K562 (cell line): ENCODE data around the gene UBE2G2. TPM values are rescaled to one million over a fixed set of nuclear protein-coding genes. Genes with fewer than 3 reads are reported as not detected.

Experiments
- AFF1 ChIP-seq, 2 experiments: fragments of 450-650 bp; IDR thresholded peaks; 2 replicates each; pipeline ENCODE4 v1.6.1; 2018; ENCODE audit warnings: mild to moderate bottlenecking in 2 of 2, low read depth in 1 of 2; ENCODE audit not compliant: partially characterized antibody in 2 of 2
- CBX1 ChIP-seq: sonication (generic); IDR thresholded peaks from 2 replicates; pipeline ENCODE4 v1.6.1; 2016; ENCODE audit warnings: antibody characterized with exemption, low read depth, mild to moderate bottlenecking
- CHD2 ChIP-seq: IDR thresholded peaks from 2 replicates; pipeline ENCODE4 v1.6.1; 2011; ENCODE audit warnings: low read depth, low read length
- HMG20B ChIP-seq: fragments of 250-450 bp; sonication (Bioruptor Pico); IDR thresholded peaks from 2 replicates; pipeline ENCODE4 v1.5.0; 2021; ENCODE audit warnings: mild to moderate bottlenecking
- JUN ChIP-seq, 2 experiments: sonication (generic) in 1 of 2; formaldehyde crosslinking in 1 of 2; IDR thresholded peaks; 2 replicates each; pipeline versions ENCODE4 v1.6.1 to v1.8.0; 2012 to 2022; ENCODE audit warnings: borderline replicate concordance in 2 of 2, mild to moderate bottlenecking in 2 of 2, improper control_type of control experiment in 1 of 2, low read depth in 1 of 2, low read length in 1 of 2, missing genetic modification reagents in 1 of 2
- MTA3 ChIP-seq: fragments of 450-650 bp; formaldehyde crosslinking; IDR thresholded peaks from 2 replicates; pipeline ENCODE4 v1.6.1; 2017; ENCODE audit warnings: mild to moderate bottlenecking, borderline replicate concordance
- NCOR1 ChIP-seq: fragments of 450-650 bp; IDR thresholded peaks from 2 replicates; pipeline ENCODE4 v1.6.1; 2016; ENCODE audit warnings: mild to moderate bottlenecking, moderate library complexity
- NR3C1 ChIP-seq: sonication (generic); formaldehyde crosslinking; IDR thresholded peaks from 2 replicates; pipeline ENCODE4 v1.8.1; 2022; ENCODE audit warnings: missing genetic modification reagents
- PRPF4 ChIP-seq: fragments of 200-400 bp; formaldehyde crosslinking; IDR thresholded peaks from one replicate; pipeline ENCODE4 v1.6.1; 2017; ENCODE audit warnings: low read length, low read depth, mild to moderate bottlenecking; ENCODE audit not compliant: insufficient read depth, poor library complexity, severe bottlenecking
- SRSF7 ChIP-seq: fragments of 200-400 bp; formaldehyde crosslinking; optimal IDR thresholded peaks from 2 replicates; pipeline ENCODE3; 2017; ENCODE audit warnings: mild to moderate bottlenecking, low read depth, low read length
- TCF3 ChIP-seq: sonication (generic); formaldehyde crosslinking; IDR thresholded peaks from 2 replicates; pipeline ENCODE4 v1.4.0; 2020; ENCODE audit warnings: mild to moderate bottlenecking, missing genetic modification reagents
- ZNF146 ChIP-seq: IDR thresholded peaks from one replicate; pipeline ENCODE4 v1.6.1; 2018; ENCODE audit warnings: missing compliant biosample characterization; ENCODE audit not compliant: unreplicated experiment
- ZNF23 ChIP-seq: fragments of 250-450 bp; sonication (Bioruptor Pico); IDR thresholded peaks from 2 replicates; pipeline ENCODE4 v1.4.0; 2020; ENCODE audit warnings: mild to moderate bottlenecking
- ZNF445 ChIP-seq: fragments of 250-450 bp; sonication (Bioruptor Pico); IDR thresholded peaks from 2 replicates; pipeline ENCODE4 v1.4.0; 2020; ENCODE audit warnings: low read depth, mild to moderate bottlenecking, moderate library complexity
- ZNF696 ChIP-seq: fragments of 250-450 bp; sonication (Bioruptor Pico); conservative IDR thresholded peaks from 2 replicates; pipeline ENCODE4 v1.4.0; 2020; ENCODE audit warnings: mild to moderate bottlenecking, moderate library complexity
- ZNF699 ChIP-seq: fragments of 250-450 bp; sonication (Bioruptor Pico); IDR thresholded peaks from 2 replicates; pipeline ENCODE4 v1.8.0; 2021; ENCODE audit warnings: mild to moderate bottlenecking, moderate library complexity; ENCODE audit not compliant: insufficient replicate concordance
- ZNF75A ChIP-seq: fragments of 450-650 bp; formaldehyde crosslinking; IDR thresholded peaks from 2 replicates; pipeline ENCODE4 v1.4.0; 2020; ENCODE audit warnings: mild to moderate bottlenecking
- polyA plus RNA-seq, 8 experiments: library from polyadenylated mRNA; depleted of rRNA in 4 of 8; stranded (reverse) in 5 of 8; unstranded in 3 of 8; fragments of >200 nt; fragmentation: Nextera tagmentation in 2 of 8; fragmentation: Illumina TruSeq in 1 of 8; extraction: Ambion mirVana in 2 of 8; extraction: Trizol in 1 of 8; gene quantifications; 2 replicates each; pipeline versions ENCODE4 v1.2.1 to v1.2.3, GENCODE V29; 2011 to 2014; ENCODE audit warnings: inconsistent platforms in 1 of 8, missing spikeins in 1 of 8
- total RNA-seq, 7 experiments: library from RNA; depleted of rRNA in 6 of 7; stranded (reverse); fragments of >200 nt in 6 of 7; fragmentation: Illumina TruSeq in 2 of 7; extraction: Trizol in 2 of 7; gene quantifications; 2 replicates each; pipeline versions ENCODE4 v1.2.1 to v1.2.3, GENCODE V29; 2011 to 2021; ENCODE audit warnings: low replicate concordance in 1 of 7
- TF ChIP-seq, protein P1 (sequence below), 2 experiments: fragments of 250-450 bp in 1 of 2; fragments of 450-650 bp in 1 of 2; sonication (Bioruptor Pico) in 1 of 2; IDR thresholded peaks; 2 replicates each; pipeline versions ENCODE4 v1.6.1 to v1.8.0; 2016 to 2021; ENCODE audit warnings: mild to moderate bottlenecking in 2 of 2, moderate library complexity in 2 of 2, missing compliant biosample characterization in 1 of 2, missing genetic modification characterization in 1 of 2
- TF ChIP-seq, protein P2 (sequence below): sonication (generic); formaldehyde crosslinking; IDR thresholded peaks from 2 replicates; pipeline ENCODE4 v1.8.0; 2022; ENCODE audit warnings: mild to moderate bottlenecking, missing genetic modification reagents
- TF ChIP-seq, protein P3 (sequence below): fragments of 450-650 bp; formaldehyde crosslinking; IDR thresholded peaks from 2 replicates; pipeline ENCODE4 v1.4.0; 2022; ENCODE audit warnings: missing genetic modification characterization

Gene UBE2G2
- total and polyA plus RNA-seq, 9 of the 15 experiments (the other 6 are each of a cell fraction or from before 2014, with no cell fraction given) = 47.5 to 225 (median 140) TPM

GRCh38 chr21:44801468-44802395 lies at the start of gene UBE2G2 (continued):
- TF ChIP-seq ZNF75A (CRISPR knock-in tag) (no peak), ZNF23 (CRISPR knock-in tag) (no peak), CBX1 (peak; percentile 89), AFF1 (IDR thresholded peaks at IDR 0.05; ENCODE audit: low read depth in 1 of 2, partially characterized antibody in 2 of 2) (peak in 1 of 2 experiments; percentile 27), TCF3 (peak; percentile 6; the same call in 1 of the 2 replicates), ZNF445 (no peak), JUN (IDR thresholded peaks at IDR 0.05; ENCODE audit: borderline replicate concordance, low read depth, low read length) (peak; percentile 52; the same call in 1 of the 2 replicates), JUN (CRISPR knock-in tag; IDR thresholded peaks at IDR 0.05; ENCODE audit: borderline replicate concordance) (0 out of 2 replicates have a peak, but pooled peaks have one; percentile 80), NCOR1 (0 out of 2 replicates have a peak, but pooled peaks have one; percentile 5), SRSF7 (no peak), HMG20B (CRISPR knock-in tag) (no peak), ZNF696 (CRISPR knock-in tag) (no peak), CHD2 (no peak; the same call in 1 of the 2 replicates), PRPF4 (no peak), ZNF146 (CRISPR knock-in tag) (no peak), ZNF699 (CRISPR knock-in tag) (peak; percentile 50), MTA3 (no peak; the same call in 1 of the 2 replicates), NR3C1 (CRISPR knock-in tag) (0 out of 2 replicates have a peak, but pooled peaks have one; percentile 18)
- TF ChIP-seq, protein P1, sequence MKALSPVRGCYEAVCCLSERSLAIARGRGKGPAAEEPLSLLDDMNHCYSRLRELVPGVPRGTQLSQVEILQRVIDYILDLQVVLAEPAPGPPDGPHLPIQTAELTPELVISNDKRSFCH (CRISPR knock-in tag; IDR thresholded peaks at IDR 0.05) = no peak
- TF ChIP-seq, protein P1 (tag; IDR thresholded peaks at IDR 0.05) = peak; percentile 91
- TF ChIP-seq, protein P2, sequence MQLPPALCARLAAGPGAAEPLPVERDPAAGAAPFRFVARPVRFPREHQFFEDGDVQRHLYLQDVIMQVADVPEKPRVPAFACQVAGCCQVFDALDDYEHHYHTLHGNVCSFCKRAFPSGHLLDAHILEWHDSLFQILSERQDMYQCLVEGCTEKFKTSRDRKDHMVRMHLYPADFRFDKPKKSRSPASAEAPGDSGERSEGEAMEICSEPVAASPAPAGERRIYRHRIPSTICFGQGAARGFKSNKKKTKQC (CRISPR knock-in tag) = peak; percentile 77
- TF ChIP-seq, protein P3, sequence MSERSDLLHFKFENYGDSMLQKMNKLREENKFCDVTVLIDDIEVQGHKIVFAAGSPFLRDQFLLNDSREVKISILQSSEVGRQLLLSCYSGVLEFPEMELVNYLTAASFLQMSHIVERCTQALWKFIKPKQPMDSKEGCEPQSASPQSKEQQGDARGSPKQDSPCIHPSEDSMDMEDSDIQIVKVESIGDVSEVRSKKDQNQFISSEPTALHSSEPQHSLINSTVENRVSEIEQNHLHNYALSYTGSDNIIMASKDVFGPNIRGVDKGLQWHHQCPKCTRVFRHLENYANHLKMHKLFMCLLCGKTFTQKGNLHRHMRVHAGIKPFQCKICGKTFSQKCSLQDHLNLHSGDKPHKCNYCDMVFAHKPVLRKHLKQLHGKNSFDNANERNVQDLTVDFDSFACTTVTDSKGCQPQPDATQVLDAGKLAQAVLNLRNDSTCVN (CRISPR knock-in tag) = no peak
